ENCODE data around the gene SPPL2A. TPM values are rescaled to one million over a fixed set of nuclear protein-coding genes. Genes with fewer than 3 reads are reported as not detected.
"Not testable (repeated sequence)": the region's sequence is repeated elsewhere in the genome, so short reads cannot be mapped to it uniquely, and the experiment has no call there.

The SPPL2A gene
- total RNA-seq, 1 experiment from 2014 or later, result 34.4 TPM

DNA sequence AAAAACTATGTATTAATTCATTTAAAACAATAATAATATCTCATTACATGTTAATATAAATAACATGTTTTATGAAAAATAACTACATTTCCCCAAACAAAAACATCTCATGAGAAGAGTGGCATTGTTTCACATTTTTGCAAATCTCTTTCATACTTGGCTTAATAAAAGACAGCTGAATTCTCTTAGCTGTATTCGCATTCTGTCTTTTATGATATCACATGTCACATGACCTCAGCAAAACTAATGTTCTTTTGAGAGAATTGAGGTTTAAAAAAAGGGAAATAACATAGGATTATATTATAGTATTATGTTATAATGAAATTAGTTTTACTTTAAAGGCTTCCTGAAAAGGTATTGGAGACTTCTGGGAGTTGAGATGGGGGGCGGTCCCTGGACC, 48.4 kb upstream of the SPPL2A start:
- no peak overlapping the region for H3K9ac ChIP-seq (ENCODE audit: low read length)
- intact Hi-C loops (cut with micrococcal nuclease), result no loop called here
- H3K79me2 ChIP-seq (ENCODE audit: low read length), result no peaks in the 10 kb centered on the region
- H3K9me3 ChIP-seq (ENCODE audit: low read length), result no peaks in the 10 kb centered on the region
- H3K36me3 ChIP-seq (ENCODE audit: low read depth, low read length), result no peaks in the 10 kb centered on the region
- H3F3A ChIP-seq (ENCODE audit: low read length, unreplicated experiment), result no peaks in the 10 kb centered on the region
- POLR2A ChIA-PET (ENCODE audit: unreplicated experiment), result no interaction called here
- CTCF ChIA-PET, result no interaction called here
- TF ChIP-seq CTCF (conservative IDR thresholded peaks at IDR 0.05; ENCODE audit: low read depth, low read length) (no peak), EZH2phosphoT487 (IDR thresholded peaks at IDR 0.05; ENCODE audit: borderline replicate concordance, low read length) (no peak), EZH2 (IDR thresholded peaks at IDR 0.05; ENCODE audit: low read length, unreplicated experiment) (no peak)
- H3K27ac ChIP-seq (ENCODE audit: low read length), result no peak overlapping the region
- H3K27me3 ChIP-seq (ENCODE audit: low read length), result no peaks in the 10 kb centered on the region
- no peak overlapping the region for H3K4me2 ChIP-seq (ENCODE audit: low read length)
- H3K4me3 ChIP-seq (ENCODE audit: low read length), result no peak overlapping the region
- peaks cover 4% of the 10 kb centered on the region; the same call in 1 of the 2 replicates for H3K4me1 ChIP-seq (ENCODE audit: insufficient read depth, low read length)
- no peak overlapping the region for H2AFZ ChIP-seq (ENCODE audit: low read length)
- no peaks in the 10 kb centered on the region for H3K9me2 ChIP-seq (replicated peaks; ENCODE audit: low read length)
- no TSS peak for BruUV-seq (replicated peaks)
- H4K20me1 ChIP-seq (ENCODE audit: low read length), result no peaks in the 10 kb centered on the region
- DNase-seq (no peak), ATAC-seq (no peak)

DNA sequence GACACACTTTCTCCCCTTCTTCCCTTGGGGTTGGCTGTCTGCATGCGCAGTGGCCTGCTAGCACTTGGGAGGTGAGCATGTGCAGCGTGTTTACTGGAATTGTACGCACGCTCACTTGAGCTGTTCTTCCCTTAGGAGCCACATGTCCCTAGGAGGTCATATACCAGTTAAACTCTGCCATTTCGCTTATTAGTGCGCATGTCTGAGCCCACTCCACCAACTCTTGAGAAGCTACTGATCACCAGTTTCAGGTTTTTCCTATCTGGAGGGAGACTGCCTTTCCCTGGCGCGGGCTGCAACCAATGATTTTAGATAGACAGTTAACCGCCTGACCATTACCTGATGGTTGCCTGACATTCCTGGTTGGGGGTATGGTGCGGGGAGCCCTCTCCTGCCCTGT, 47.6 kb upstream of the SPPL2A start:
- Histone ChIP-seq H3K36me3 (ENCODE audit: low read depth, low read length) (no peaks in the 10 kb centered on the region), H4K20me1 (ENCODE audit: low read length) (no peaks in the 10 kb centered on the region), H3K9me2 (replicated peaks; ENCODE audit: low read length) (no peaks in the 10 kb centered on the region), H3K27me3 (ENCODE audit: low read length) (no peaks in the 10 kb centered on the region), H3K9ac (ENCODE audit: low read length) (no peak overlapping the region), H3K4me2 (ENCODE audit: low read length) (no peak overlapping the region), H3K79me2 (ENCODE audit: low read length) (no peaks in the 10 kb centered on the region), H2AFZ (ENCODE audit: low read length) (no peak overlapping the region), H3F3A (ENCODE audit: low read length, unreplicated experiment) (no peaks in the 10 kb centered on the region), H3K4me1 (ENCODE audit: insufficient read depth, low read length) (peaks cover 4% of the 10 kb centered on the region; the same call in 1 of the 2 replicates), H3K9me3 (ENCODE audit: low read length) (no peaks in the 10 kb centered on the region), H3K4me3 (ENCODE audit: low read length) (no peak overlapping the region), H3K27ac (ENCODE audit: low read length) (no peak overlapping the region)
- intact Hi-C loops (cut with micrococcal nuclease), result no loop called here
- ATAC-seq (no peak), DNase-seq (no peak)
- BruUV-seq (replicated peaks), result no TSS peak
- ChIA-PET POLR2A (ENCODE audit: unreplicated experiment) (no interaction called here), CTCF (no interaction called here)
- no peak for TF ChIP-seq CTCF (conservative IDR thresholded peaks at IDR 0.05; ENCODE audit: low read depth, low read length)
- no peak for TF ChIP-seq EZH2 (IDR thresholded peaks at IDR 0.05; ENCODE audit: low read length, unreplicated experiment)
- TF ChIP-seq EZH2phosphoT487 (IDR thresholded peaks at IDR 0.05; ENCODE audit: borderline replicate concordance, low read length), result no peak

DNA sequence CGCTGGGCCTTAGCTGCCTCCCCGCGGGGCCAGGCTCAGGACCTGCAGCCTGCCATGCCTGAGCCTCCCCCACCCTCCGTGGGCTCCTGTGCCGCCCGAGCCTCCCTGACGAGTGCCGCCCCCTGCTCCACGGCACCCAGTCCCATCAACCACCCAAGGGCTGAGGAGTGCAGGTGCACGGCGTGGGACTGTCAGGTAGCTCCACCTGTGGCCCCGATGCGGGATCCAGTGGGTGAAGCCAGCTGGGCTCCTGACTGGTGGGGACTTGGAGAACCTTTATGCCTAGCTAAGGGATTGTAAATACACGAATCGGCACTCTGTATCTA, 46.6 kb upstream of the SPPL2A start:
- POLR2A ChIA-PET (ENCODE audit: unreplicated experiment); ATAC-seq; intact Hi-C loops (cut with micrococcal nuclease); H3K79me2 ChIP-seq (ENCODE audit: low read length); CTCF ChIA-PET; BruUV-seq (replicated peaks); H3K9ac ChIP-seq (ENCODE audit: low read length); DNase-seq; H3K4me1 ChIP-seq (ENCODE audit: insufficient read depth, low read length); H3K36me3 ChIP-seq (ENCODE audit: low read depth, low read length); H3K27me3 ChIP-seq (ENCODE audit: low read length); H3K27ac ChIP-seq (ENCODE audit: low read length); H3F3A ChIP-seq (ENCODE audit: low read length, unreplicated experiment); H3K9me2 ChIP-seq (replicated peaks; ENCODE audit: low read length); H3K9me3 ChIP-seq (ENCODE audit: low read length); H4K20me1 ChIP-seq (ENCODE audit: low read length); H2AFZ ChIP-seq (ENCODE audit: low read length); H3K4me3 ChIP-seq (ENCODE audit: low read length); H3K4me2 ChIP-seq (ENCODE audit: low read length): not testable (repeated sequence)

DNA sequence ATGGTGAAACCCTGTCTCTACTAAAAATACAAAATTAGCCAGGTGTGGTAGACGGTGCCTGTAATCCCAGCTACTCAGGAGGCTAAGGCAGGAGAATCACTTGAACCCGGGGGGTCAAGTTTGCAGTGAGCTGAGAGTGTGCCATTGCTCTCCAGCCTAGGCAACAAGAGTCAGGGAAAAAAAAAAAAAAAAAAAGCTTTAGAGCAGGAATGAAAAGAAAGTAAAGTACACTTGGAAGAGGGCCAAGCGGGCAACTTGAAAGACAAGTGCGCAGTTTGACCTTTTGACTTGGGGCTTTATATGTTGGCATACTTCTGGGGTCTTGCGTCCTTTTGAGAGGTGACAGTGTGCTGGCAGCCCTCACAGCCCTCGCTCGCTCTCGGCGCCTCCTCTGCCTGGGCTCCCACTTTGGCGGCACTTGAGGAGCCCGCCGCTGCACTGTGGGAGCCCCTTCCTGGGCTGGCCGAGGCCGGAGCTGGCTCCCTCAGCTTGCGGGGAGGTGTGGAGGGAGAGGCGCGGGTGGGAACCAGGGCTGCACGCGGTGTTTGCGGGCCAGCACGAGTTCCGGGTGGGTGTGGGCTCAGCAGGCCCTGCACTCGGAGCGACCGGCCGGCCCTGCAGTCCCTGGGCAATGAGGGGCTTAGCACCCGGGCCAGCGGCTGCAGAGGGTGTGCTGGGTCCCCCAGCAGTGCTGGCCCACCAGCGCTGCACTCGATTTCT, 46.1 kb upstream of the SPPL2A start:
- BruUV-seq (replicated peaks), result not testable (repeated sequence)

More for the DNA sequence above, 46.1 kb upstream of the SPPL2A start:
- H3K9me3 ChIP-seq (ENCODE audit: low read length); H3K9ac ChIP-seq (ENCODE audit: low read length); H3K4me2 ChIP-seq (ENCODE audit: low read length); H3F3A ChIP-seq (ENCODE audit: low read length, unreplicated experiment); H3K4me1 ChIP-seq (ENCODE audit: insufficient read depth, low read length); H3K36me3 ChIP-seq (ENCODE audit: low read depth, low read length); H2AFZ ChIP-seq (ENCODE audit: low read length); H3K79me2 ChIP-seq (ENCODE audit: low read length); intact Hi-C loops (cut with micrococcal nuclease); H3K9me2 ChIP-seq (replicated peaks; ENCODE audit: low read length); H3K27me3 ChIP-seq (ENCODE audit: low read length); H4K20me1 ChIP-seq (ENCODE audit: low read length); POLR2A ChIA-PET (ENCODE audit: unreplicated experiment); DNase-seq; CTCF ChIA-PET; H3K4me3 ChIP-seq (ENCODE audit: low read length); ATAC-seq; H3K27ac ChIP-seq (ENCODE audit: low read length): not testable (repeated sequence)

Measured in PC-3 (cell line).